Sigmoid colon (tissue), 7 donors: ENCODE data around the gene MTA3. TPM values are rescaled to one million over a fixed set of nuclear protein-coding genes. Genes with fewer than 3 reads are reported as not detected.

Experiments used
- DNase-seq: peaks from one replicate; pipeline ENCODE4 v3.0.0-alpha.2; 2019
- H3K27ac ChIP-seq, 4 donors: fragments of 200-600 bp; sonication (generic); one replicate each; pipeline ENCODE4 v1.5.1; 2016 to 2019; ENCODE audit warnings: mild to moderate bottlenecking in 1 of 4
- H3K27me3 ChIP-seq, 3 donors: fragments of 200-600 bp; sonication (generic); one replicate each; pipeline ENCODE4 v1.5.1; 2019; ENCODE audit warnings: mild to moderate bottlenecking in 1 of 3
- H3K36me3 ChIP-seq, 4 donors: fragments of 200-600 bp; sonication (generic); one replicate each; pipeline ENCODE4 v1.5.1; 2016 to 2019
- H3K4me1 ChIP-seq, 4 donors: fragments of 200-600 bp; sonication (generic); one replicate each; pipeline ENCODE4 v1.5.1; 2017 to 2019
- H3K4me3 ChIP-seq, 4 donors: fragments of 200-600 bp; sonication (generic); one replicate each; pipeline ENCODE4 v1.5.1; 2017 to 2019; ENCODE audit warnings: mild to moderate bottlenecking in 2 of 4, moderate library complexity in 1 of 4
- H3K9me3 ChIP-seq, 4 donors: fragments of 200-600 bp in 3 of 4; sonication (generic) in 3 of 4; one replicate each; pipeline versions ENCODE4 v1.5.1 to v1.6.1; 2013 to 2019
- EP300 ChIP-seq, 4 donors: sonication (generic); formaldehyde crosslinking; IDR thresholded peaks; one replicate each; pipeline ENCODE4 v1.6.1; 2017; ENCODE audit warnings: antibody characterized with exemption in 4 of 4
- POLR2A ChIP-seq, 2 donors: fragments of 450-650 bp; IDR thresholded peaks; one replicate each; pipeline ENCODE4 v1.6.1; 2016; ENCODE audit warnings: antibody characterized with exemption in 2 of 2, mild to moderate bottlenecking in 2 of 2, moderate library complexity in 2 of 2
- POLR2AphosphoS5 ChIP-seq, 4 donors: sonication (generic); formaldehyde crosslinking; IDR thresholded peaks; one replicate each; pipeline ENCODE4 v1.6.1; 2017; ENCODE audit warnings: antibody characterized with exemption in 4 of 4
- WGBS, 2 donors: extraction: QIAGEN DNeasy Blood & Tissue Kit; methylation state at CpG; one replicate each; pipeline ENCODE4 v1.1.7; 2013; 5-methylcytosine and 5-hydroxymethylcytosine counted together
- intact Hi-C: fragments of 100-400 bp; cut with DNase I; formaldehyde crosslinking; loops from one replicate; pipeline ENCODE4 v1.15.1; 2023
- polyA plus RNA-seq, 3 donors: library from polyadenylated mRNA; stranded (reverse); fragments of 200-250 nt; gene quantifications; one replicate each; pipeline ENCODE4 v1.2.3, GENCODE V29; 2013
- total RNA-seq, 4 donors: library from RNA; depleted of rRNA; stranded (reverse); fragments of >200 nt; gene quantifications; one replicate each; pipeline ENCODE4 v1.1.0, GENCODE V29; 2016
- TF ChIP-seq, protein P1 (sequence below), 4 experiments: fragments of 450-650 bp in 3 of 4; fragments of 200-600 bp in 1 of 4; IDR thresholded peaks; one replicate each; pipeline ENCODE4 v1.5.1; 2016 to 2019; ENCODE audit warnings: antibody characterized with exemption in 4 of 4, mild to moderate bottlenecking in 3 of 4, moderate library complexity in 2 of 4
- donor health status: healthy with polysubstance abuse.
- donor health status: Bipolar disorder and iron deficiency.
- donor health status: healthy.

MTA3 gene
- total and polyA plus RNA-seq, 7 donors, result 24.5 to 53.2 (median 33.9) TPM

DNA sequence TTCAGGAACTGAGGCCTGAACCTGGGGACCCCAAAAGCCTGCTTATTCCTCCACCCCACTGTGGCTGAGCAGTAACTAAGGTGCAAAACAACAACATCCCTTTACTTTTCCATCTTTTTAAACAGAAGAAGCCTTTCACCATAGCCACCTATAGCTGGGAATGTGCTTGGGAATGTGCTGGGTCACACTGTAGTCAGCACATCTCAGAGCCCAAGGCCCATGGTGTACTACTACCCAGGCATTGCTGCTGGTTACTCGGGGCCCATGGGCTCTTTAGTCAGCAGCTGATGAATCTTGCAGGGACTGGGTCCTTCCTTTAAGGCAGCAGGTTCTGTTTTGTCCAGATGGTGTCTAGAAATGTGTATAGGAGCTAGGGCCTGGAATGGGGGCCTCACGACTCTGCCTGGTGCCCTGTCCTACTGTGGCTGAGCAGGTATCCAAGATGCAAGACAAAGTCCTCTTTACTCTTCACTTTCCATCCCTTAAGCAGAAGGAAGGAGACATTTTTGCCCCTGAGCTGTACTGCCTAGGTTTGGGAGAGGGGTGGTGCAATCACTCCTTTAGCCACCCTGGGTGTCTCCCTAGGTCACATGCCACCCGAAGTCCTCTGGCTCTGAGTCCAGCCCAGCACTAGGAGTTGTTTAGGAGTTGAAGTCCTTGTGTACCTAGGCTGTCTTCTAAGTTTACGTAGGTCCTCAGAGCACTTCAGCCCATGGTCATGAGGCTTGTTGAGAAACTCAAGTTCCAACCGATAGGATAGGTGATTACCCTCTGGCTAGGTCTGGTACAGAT, 125.5 kb downstream of the MTA3 start:
- no peak for DNase-seq
- H3K4me1 ChIP-seq, result peaks cover 0 to 3% (median 0%) of the 10 kb centered on the region in 4 donors
- H3K27ac ChIP-seq, result no peak overlapping the region
- no peak overlapping the region for H3K4me3 ChIP-seq
- intact Hi-C loops, result no loop called here
- no peaks in the 10 kb centered on the region for H3K9me3 ChIP-seq
- TF ChIP-seq POLR2AphosphoS5 (IDR thresholded peaks at IDR 0.05) (no peak), POLR2A (IDR thresholded peaks at IDR 0.05) (no peak)
- TF ChIP-seq, protein P1, sequence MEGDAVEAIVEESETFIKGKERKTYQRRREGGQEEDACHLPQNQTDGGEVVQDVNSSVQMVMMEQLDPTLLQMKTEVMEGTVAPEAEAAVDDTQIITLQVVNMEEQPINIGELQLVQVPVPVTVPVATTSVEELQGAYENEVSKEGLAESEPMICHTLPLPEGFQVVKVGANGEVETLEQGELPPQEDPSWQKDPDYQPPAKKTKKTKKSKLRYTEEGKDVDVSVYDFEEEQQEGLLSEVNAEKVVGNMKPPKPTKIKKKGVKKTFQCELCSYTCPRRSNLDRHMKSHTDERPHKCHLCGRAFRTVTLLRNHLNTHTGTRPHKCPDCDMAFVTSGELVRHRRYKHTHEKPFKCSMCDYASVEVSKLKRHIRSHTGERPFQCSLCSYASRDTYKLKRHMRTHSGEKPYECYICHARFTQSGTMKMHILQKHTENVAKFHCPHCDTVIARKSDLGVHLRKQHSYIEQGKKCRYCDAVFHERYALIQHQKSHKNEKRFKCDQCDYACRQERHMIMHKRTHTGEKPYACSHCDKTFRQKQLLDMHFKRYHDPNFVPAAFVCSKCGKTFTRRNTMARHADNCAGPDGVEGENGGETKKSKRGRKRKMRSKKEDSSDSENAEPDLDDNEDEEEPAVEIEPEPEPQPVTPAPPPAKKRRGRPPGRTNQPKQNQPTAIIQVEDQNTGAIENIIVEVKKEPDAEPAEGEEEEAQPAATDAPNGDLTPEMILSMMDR (IDR thresholded peaks at IDR 0.05), result no peak
- peaks cover 0 to 3% (median 0%) of the 10 kb centered on the region in 4 donors for H3K36me3 ChIP-seq
- no peaks in the 10 kb centered on the region for H3K27me3 ChIP-seq
- WGBS, 2 donors, result 94 to 96% methylated on average over 5 of the region's 5 CpGs

DNA sequence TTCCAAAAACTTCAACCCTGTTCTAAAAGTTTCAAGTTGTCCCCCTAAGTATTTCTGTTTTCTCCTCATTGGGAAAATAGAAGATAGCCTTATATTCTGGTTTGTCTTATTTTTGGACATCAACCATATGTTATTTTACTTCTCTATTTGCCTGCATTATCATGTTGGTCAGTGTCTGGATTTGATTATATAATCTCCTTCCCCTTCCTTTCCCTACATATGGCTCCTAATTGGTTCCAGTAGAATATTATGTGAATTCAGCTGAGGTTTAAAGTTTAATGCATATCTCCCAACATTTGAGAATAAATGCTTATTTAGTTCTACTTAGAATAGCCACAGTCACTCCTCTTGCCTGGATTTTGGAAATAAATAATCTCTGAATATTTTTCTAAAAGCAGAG, 128.6 kb downstream of the MTA3 start:
- Histone ChIP-seq H3K27me3 (no peaks in the 10 kb centered on the region), H3K4me3 (no peak overlapping the region), H3K27ac (no peak overlapping the region), H3K4me1 (peaks cover 0 to 3% (median 0%) of the 10 kb centered on the region in 4 donors), H3K36me3 (peaks cover 0 to 3% (median 0%) of the 10 kb centered on the region in 4 donors), H3K9me3 (no peaks in the 10 kb centered on the region)
- no peak for DNase-seq
- intact Hi-C loops, result no loop called here
- TF ChIP-seq POLR2AphosphoS5 (IDR thresholded peaks at IDR 0.05), result no peak
- TF ChIP-seq POLR2A (IDR thresholded peaks at IDR 0.05), result no peak
- TF ChIP-seq EP300 (IDR thresholded peaks at IDR 0.05), result no peak
- TF ChIP-seq, protein P1 (IDR thresholded peaks at IDR 0.05), result no peak

DNA sequence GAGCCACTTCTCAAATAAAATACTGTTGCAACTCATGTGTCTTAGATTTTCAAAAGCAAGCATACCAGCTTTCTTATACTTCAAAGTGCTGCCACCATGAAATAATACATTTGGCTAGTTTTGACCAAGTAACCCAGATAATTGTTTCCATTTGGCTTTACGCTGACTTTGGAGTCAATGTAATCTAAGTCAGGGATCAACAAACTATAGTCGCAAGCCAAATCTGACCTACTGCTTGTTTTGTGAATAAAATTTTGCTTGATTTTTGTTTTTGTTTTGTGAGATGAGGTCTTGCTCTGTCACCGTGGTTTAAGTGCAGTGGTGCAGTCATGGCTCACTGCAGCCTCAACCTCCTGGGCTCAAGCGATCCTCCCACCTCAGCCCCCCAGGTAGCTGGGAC, 130.5 kb downstream of the MTA3 start:
- no peak for DNase-seq
- no peak overlapping the region for H3K4me3 ChIP-seq
- no peaks in the 10 kb centered on the region for H3K27me3 ChIP-seq
- no peak overlapping the region for H3K27ac ChIP-seq
- intact Hi-C loops, result no loop called here
- H3K36me3 ChIP-seq, result peaks cover 0 to 5% (median 0%) of the 10 kb centered on the region in 4 donors
- TF ChIP-seq, protein P1 (IDR thresholded peaks at IDR 0.05), result no peak
- no peak for TF ChIP-seq EP300 (IDR thresholded peaks at IDR 0.05)
- TF ChIP-seq POLR2A (IDR thresholded peaks at IDR 0.05), result no peak
- TF ChIP-seq POLR2AphosphoS5 (IDR thresholded peaks at IDR 0.05), result no peak
- no peaks in the 10 kb centered on the region for H3K4me1 ChIP-seq
- WGBS, 2 donors, result 93 to 98% methylated on average over 4 of the region's 4 CpGs
- H3K9me3 ChIP-seq, result no peaks in the 10 kb centered on the region

DNA sequence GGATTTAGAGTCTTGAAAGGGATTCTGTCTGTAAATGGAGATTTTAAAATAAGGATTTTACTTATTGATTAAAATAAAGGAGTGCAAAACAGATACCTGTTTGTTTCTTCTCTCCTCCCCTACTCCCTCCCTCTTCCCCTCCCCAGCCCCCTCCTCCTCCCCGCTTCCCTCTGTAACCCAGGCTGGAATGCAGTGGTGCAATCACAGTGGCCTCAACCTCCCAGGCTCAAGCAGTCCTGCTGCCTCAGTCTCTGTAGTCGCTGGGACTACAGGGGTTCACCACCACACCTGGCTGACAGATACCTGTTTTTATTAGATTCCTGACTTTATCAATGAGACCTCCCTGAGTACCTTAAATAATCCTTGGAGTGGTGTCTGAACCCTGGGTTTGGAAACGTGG, 138.4 kb downstream of the MTA3 start:
- no peak for TF ChIP-seq EP300 (IDR thresholded peaks at IDR 0.05)
- no peak for TF ChIP-seq POLR2AphosphoS5 (IDR thresholded peaks at IDR 0.05)
- TF ChIP-seq, protein P1 (IDR thresholded peaks at IDR 0.05), result no peak
- TF ChIP-seq POLR2A (IDR thresholded peaks at IDR 0.05), result no peak
- no peak overlapping the region for H3K27ac ChIP-seq
- H3K27me3 ChIP-seq, result no peaks in the 10 kb centered on the region
- intact Hi-C loops, result no loop called here
- H3K36me3 ChIP-seq, result peaks cover 0 to 47% (median 5%) of the 10 kb centered on the region in 4 donors
- 85 to 91% methylated on average over 3 of the region's 3 CpGs for WGBS, 2 donors
- no peaks in the 10 kb centered on the region for H3K9me3 ChIP-seq
- H3K4me3 ChIP-seq, result no peak overlapping the region
- no peaks in the 10 kb centered on the region for H3K4me1 ChIP-seq
- no peak for DNase-seq
